ENCODE data around the gene IQGAP1. TPM values are rescaled to one million over a fixed set of nuclear protein-coding genes. Genes with fewer than 3 reads are reported as not detected.
"Not testable (repeated sequence)": the region's sequence is repeated elsewhere in the genome, so short reads cannot be mapped to it uniquely, and the experiment has no call there.

Gene IQGAP1, protein sequence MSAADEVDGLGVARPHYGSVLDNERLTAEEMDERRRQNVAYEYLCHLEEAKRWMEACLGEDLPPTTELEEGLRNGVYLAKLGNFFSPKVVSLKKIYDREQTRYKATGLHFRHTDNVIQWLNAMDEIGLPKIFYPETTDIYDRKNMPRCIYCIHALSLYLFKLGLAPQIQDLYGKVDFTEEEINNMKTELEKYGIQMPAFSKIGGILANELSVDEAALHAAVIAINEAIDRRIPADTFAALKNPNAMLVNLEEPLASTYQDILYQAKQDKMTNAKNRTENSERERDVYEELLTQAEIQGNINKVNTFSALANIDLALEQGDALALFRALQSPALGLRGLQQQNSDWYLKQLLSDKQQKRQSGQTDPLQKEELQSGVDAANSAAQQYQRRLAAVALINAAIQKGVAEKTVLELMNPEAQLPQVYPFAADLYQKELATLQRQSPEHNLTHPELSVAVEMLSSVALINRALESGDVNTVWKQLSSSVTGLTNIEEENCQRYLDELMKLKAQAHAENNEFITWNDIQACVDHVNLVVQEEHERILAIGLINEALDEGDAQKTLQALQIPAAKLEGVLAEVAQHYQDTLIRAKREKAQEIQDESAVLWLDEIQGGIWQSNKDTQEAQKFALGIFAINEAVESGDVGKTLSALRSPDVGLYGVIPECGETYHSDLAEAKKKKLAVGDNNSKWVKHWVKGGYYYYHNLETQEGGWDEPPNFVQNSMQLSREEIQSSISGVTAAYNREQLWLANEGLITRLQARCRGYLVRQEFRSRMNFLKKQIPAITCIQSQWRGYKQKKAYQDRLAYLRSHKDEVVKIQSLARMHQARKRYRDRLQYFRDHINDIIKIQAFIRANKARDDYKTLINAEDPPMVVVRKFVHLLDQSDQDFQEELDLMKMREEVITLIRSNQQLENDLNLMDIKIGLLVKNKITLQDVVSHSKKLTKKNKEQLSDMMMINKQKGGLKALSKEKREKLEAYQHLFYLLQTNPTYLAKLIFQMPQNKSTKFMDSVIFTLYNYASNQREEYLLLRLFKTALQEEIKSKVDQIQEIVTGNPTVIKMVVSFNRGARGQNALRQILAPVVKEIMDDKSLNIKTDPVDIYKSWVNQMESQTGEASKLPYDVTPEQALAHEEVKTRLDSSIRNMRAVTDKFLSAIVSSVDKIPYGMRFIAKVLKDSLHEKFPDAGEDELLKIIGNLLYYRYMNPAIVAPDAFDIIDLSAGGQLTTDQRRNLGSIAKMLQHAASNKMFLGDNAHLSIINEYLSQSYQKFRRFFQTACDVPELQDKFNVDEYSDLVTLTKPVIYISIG (N-terminal part only)
- total RNA-seq, result 233 and 524 TPM in 2 replicates

DNA sequence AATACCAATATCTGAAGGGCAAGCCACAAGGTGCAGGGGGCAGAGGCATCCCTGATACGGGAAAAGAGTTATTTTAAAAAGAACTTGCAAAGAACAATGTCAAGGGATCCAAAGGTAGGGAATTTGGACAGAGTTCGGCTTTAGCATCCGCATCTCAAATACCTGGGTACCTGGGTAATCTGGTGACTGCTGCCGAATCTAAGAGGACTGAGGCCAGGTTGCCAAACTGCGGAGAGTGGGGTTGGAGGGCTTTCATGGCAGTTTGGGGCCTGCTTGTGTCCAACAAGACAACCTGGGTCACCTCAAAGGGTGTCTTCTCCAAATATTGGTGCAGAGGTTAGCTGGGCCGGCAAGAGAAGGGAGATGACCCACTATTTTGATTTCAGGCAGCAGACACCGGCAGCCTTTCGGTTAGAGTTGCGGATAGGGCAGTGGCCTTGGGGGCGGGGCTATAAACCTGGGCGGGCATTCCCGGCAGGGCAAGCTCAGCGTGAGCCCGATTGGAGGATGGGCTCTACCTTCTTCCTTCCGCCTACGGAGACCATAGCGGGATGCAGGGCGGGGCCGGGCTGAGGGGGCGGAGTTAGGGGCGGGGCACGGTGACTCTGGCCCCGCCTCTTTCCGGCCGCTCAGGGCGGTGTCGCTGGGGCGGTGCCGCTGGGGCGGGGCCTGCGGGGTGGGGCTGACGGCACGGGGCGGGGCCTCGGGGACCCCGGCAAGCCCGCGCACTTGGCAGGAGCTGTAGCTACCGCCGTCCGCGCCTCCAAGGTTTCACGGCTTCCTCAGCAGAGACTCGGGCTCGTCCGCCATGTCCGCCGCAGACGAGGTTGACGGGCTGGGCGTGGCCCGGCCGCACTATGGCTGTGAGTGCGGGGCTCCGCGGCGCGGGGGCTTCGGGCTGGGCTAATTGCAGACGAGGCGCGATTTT is at the start of gene IQGAP1:
TSS of gene IQGAP1 (plus strand) at position 709 of the 928 bp plus-strand sequence. CDS start at position 809, 100 bp downstream.
- peak; percentile 97 for DNase-seq

- no peak for DNase-seq
These were observed 49.5 kb upstream of the IQGAP1 start for GRCh38 chr15:90338532-90338931.

- no peak for DNase-seq
These were observed 47.7 kb upstream of the IQGAP1 start for GRCh38 chr15:90340345-90340744.

- DNase-seq, result peak; percentile 37
These were observed 44.7 kb upstream of the IQGAP1 start for GRCh38 chr15:90343302-90343790.

DNA sequence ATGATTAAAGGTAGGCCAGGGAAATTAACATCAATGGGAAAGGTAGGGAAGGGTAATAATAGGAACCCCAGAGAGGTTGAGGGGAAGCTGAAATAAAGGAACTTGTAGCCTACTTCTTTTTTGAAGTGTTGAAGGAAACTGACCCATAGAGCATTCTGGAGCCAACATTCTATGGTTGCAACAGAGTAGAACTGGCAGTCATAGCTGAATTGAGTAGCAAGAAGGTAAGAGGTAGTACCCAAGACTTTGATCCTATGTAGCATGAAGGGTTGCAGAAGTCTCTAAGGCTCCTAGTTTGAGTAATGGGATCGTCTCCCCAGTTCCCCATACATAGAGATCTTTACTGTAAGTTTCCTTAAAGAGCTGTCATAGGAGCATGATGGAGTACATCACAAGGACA is 43.4 kb upstream of the IQGAP1 start:
- no peak for DNase-seq

DNA sequence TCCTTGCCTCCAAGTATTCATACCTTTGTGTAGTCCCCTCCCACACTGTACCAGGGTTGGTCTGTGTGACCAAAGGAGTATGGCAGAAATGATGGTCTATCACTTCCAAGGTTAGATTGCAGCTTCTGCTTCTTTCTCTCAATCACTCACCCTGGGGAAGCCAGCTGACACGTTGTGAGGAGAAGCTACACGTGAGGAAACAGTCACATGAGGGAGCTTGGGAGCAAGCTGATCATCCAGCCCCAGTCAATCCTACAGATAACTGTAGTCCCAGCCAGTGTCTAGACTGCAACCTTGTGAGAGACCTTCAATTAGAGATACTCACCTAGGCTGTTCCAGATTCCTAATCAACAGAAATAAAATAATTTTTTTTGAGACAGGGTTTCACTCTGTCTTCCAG is 42.2 kb upstream of the IQGAP1 start:
- no peak for DNase-seq

DNA sequence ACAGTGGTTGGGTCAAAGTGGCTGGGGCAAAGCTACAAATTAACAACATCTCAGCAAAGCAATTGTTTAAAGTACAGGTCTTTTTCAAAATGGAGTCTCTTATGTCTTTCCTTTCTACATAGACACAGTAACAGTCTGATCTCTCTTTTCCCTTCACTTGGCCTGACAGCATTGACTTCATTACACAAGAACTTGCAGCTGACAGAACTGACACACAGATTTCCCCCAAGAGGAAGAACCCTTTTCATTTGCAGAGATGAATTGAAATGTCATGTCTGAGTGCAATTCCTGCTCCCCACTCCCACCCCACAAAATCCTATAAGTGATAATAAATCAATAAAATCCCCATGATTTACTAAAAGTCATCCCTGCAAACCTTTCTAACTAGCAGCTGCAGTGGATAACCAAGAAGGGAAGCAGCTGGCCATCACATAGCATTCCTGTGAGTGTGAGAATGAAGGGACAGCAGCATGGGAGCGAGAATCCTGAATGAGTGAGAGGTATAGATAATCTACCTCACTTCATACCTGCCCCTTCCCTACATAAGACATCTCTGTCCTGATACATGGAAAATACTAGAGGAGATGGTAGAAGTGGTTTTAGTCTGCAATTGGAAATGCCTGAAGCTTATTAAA is 40.5 kb upstream of the IQGAP1 start:
- not testable (repeated sequence) for DNase-seq

DNA sequence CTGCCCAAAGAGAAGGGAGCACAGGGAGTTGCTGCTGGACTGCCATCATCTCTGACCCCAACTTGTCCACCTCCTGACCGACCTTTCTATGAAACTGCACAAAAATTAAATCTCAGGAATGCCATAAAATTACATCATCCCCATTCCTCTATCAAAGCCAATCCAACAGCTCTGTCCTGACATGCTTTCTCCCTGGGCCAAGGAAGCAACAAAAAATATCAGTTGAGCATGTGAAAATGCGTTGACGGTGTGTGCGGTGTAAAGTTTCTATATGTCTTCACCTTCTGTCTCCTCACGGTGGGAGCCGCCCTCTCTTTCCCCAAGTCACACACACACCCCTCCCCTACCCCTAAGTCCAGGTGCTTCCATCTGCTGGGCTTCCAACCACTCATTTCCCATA is 39.6 kb upstream of the IQGAP1 start:
- DNase-seq, result no peak

- no peak for DNase-seq
These were observed 39.0 kb upstream of the IQGAP1 start for GRCh38 chr15:90349072-90349471.

DNA sequence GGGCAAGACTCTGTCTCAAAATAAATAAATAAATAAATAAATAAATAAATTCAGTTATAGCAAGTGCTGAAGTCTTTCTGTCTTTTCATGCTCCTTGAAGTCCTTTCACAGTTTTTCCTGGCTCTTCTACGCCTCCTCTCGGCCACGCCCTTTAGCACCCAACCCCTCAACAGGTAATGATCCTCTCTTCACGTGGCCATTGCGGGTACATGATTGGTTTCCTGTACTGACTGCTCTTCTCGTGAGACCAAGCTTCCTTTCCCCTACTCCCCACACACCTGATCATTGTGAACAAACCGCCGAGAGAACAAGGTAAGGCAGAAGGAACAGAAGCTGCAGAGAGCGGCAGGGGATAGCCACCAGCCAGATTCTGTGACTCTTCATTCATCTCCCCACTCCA is 38.2 kb upstream of the IQGAP1 start:
- no peak for DNase-seq

DNA sequence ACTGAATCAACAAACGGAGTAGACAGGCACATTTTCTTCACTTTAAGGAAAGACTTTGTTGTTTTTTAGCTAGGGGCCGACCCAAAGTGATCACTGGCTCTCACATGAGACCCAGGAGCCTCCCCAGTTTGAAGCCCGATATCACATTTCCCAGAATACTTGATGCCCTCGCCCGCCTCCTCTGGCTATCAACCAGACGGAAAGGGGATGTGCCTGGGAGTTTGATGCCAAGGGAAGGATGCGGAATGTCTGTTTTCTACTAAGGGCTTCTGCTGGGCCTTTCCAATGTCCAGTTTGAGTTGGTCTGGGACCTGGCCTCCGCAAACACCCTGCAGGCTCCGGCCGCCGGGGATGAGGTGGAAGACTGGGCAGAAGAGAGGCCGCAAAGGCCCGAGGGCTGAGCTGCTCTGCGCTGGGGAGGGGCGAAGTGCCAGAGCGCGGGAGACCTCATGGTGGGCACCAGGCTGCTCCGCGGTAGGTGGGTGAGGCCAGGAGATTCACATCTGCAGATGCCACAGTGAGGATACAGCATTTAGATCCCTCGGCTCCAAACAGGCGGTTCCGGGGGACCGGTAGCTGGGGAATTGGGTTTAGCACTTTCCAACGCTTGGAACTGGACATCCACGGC is 36.4 kb upstream of the IQGAP1 start:
- no peak for DNase-seq

DNA sequence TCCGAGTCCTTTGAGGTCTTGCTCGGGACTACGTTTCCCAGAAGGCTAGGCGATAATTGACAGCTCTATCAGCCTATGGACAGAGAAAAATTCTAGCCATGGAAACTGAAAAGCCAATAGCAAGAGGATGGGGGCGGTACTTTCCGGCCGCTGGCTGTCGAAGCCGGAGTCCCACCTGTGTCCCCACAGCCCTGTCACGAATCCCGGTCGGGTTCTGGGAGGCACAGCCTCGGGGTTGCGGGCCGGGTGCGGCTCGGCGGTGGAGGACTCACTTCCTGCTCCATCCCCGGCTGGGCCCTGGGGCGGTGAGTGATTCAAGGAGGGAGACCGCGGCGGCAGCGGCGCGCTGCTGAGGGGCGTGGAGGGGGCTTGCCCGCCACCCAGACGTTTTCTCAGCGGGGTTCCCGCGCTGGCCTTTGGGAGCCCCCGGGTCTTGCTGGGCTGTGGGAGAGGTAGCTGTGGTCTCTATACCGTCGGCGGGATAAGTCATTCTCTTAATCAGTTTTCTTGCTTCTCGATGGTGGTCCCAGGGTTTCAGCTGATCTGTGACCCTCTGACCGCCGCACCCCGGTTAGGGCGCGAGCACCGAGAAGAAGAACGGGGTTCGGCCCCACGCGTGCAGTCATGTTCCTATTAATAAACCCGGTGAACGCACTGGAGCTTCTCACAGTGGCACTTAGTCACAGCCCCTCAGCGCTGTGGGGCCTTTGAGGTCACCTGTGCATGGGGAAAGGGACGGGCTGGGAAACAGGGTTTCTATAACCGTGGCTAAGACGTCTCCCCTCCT is 35.7 kb upstream of the IQGAP1 start, which contains the start of gene ZNF774:
TSS of gene ZNF774 (plus strand) at position 178 of the 787 bp plus-strand sequence. CDS start 2,377 bp downstream, outside the sequence.
- DNase-seq, result peak; percentile 96

DNA sequence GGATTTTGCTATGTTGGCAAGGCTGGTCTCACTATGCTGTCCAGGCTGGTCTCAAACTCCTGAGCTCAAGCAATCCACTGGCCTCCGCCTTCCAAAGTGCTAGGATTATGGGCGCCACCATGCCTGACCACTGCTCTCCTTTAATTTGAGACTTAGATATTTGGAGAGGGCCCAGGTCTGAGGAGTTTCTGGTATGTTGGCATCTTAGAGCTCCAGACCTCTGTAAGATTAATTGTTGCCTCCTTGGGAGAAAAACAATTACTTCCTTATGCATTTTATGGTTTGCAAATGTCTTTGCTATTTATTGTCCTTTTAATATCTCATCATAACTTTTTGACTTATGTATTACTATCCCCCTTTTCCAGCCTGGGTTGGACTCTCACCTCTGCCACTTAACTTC is 33.1 kb upstream of the IQGAP1 start:
- no peak for DNase-seq

- peak; percentile 78 for DNase-seq
These were observed 29.7 kb upstream of the IQGAP1 start for GRCh38 chr15:90358124-90359033.

DNA sequence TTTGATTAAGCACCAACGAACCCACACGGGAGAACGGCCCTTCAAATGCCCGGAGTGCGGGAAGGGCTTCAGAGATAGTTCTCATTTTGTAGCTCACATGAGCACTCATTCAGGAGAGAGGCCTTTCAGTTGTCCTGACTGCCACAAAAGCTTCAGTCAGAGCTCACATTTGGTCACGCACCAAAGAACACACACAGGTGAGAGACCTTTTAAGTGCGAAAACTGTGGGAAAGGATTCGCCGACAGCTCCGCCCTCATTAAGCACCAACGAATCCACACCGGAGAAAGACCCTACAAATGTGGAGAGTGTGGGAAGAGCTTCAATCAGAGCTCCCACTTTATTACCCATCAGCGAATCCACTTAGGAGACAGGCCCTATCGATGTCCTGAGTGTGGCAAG is 27.3 kb upstream of the IQGAP1 start:
- DNase-seq, result no peak

DNA sequence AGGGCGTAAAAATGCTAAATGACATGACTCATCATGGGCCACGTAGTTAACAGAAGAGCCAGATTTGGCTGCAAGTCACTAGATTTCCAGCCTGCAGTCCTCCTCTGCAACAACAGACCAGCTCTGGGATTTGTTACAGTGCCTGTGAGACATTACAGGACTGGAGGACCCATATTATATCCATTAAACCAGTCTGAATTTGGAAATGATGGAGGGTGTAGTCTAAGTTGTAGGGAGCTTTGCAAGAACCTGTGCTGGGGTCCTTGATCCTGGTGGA is 25.2 kb upstream of the IQGAP1 start:
- DNase-seq, result peak; percentile 77

DNA sequence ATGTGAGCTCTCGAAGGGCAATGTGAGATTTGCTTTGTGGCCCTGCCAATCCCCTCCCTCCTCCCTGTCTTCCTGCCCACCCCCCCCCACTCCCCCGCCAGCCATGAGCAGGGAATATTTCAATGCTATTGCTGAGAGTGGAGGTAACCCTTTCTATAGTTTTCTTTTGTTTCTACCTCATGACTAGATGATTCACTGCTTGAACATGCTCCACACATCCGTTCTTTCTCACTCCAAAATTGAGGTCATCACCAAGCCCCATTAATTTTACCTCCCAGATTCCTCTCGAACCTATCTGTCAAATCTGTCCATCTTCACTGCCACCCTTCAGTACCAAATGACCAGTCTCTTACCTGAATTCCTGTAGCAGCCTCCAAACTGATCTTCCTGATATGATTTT is 23.8 kb upstream of the IQGAP1 start:
- DNase-seq, result peak; percentile 82

- no peak for DNase-seq
These were observed 22.5 kb upstream of the IQGAP1 start for GRCh38 chr15:90365414-90366055.
